Lower leg skin (tissue), 4 donors: ENCODE measurements around the gene CA10. TPM values are rescaled to one million over a fixed set of nuclear protein-coding genes. Genes with fewer than 3 reads are reported as not detected.

Experiments
- DNase-seq, 2 donors: peaks; one replicate each; pipeline ENCODE4 v3.0.0-alpha.2; 2019; ENCODE audit warnings: low spot score in 2 of 2
- H3K4me3 ChIP-seq: fragments of 200-600 bp; sonication (generic); 2 replicates; pipeline ENCODE4 v1.5.1; 2017; ENCODE audit warnings: mild to moderate bottlenecking, low read depth; ENCODE audit not compliant: poor library complexity, severe bottlenecking
- POLR2A ChIP-seq, 2 donors: fragments of 450-650 bp; IDR thresholded peaks; one replicate each; pipeline ENCODE4 v1.6.1; 2016 to 2017; ENCODE audit warnings: antibody characterized with exemption in 2 of 2, mild to moderate bottlenecking in 1 of 2, moderate library complexity in 1 of 2
- WGBS, 2 donors: methylation state at CpG; one replicate each; pipeline ENCODE4 v1.1.5; 2018; 5-methylcytosine and 5-hydroxymethylcytosine counted together
- intact Hi-C: fragments of 100-400 bp; cut with DNase I; formaldehyde crosslinking; loops from one replicate; pipeline ENCODE4 v1.15.0; 2023; ENCODE audit warnings: low total_unique reads
- total RNA-seq, 4 donors: library from RNA; depleted of rRNA; stranded (reverse); fragments of >200 nt; gene quantifications; one replicate each; pipeline ENCODE4 v1.1.0, GENCODE V29; 2016
- TF ChIP-seq, protein P1 (sequence below), 3 donors: fragments of 450-650 bp; IDR thresholded peaks; one replicate each; pipeline ENCODE4 v1.5.1; 2016; ENCODE audit warnings: antibody characterized with exemption in 3 of 3, mild to moderate bottlenecking in 3 of 3, moderate library complexity in 2 of 3

Gene CA10
- total RNA-seq, 4 donors from 2014 or later: not detected

DNA sequence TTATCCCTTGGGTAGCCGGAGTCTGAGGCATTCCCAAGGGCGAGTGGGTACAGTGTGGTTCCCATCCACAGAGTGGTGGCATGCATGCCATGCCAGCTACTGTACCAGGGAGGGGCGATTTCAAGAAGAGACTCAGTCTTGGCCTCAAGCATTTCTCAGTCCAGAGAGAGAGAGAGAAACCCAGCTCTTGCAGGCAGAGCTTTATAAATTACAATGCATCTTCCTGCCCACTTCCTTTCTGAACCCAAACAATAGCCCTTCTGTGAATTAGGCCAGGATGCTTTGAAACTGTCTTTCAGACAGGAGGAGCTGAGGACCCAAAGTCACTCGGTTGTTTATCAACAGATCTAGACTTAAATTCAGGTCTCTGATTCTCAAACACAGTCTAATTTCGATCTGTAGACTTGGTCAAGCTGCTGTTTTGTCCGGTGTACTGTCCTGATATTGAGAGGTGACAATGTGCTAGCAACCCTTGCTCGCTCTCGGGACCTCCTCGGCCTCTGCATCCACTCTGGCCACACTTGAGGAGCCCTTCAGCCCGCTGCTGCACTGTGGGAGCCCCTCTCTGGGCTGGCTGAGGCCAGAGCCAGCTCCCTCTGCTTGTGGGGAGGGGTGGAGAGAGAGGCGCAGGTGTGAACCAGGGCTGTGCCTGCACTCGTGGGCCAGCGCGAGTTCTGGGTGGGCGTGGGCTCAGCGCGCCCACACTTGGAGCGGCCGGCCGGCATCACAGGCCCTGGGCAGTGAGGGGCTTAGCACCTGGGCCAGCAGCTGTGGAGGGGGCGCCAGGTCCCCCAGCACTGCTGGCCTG is 490.2 kb downstream of the CA10 start:
- no peak for TF ChIP-seq POLR2A (IDR thresholded peaks at IDR 0.05)
- TF ChIP-seq, protein P1, sequence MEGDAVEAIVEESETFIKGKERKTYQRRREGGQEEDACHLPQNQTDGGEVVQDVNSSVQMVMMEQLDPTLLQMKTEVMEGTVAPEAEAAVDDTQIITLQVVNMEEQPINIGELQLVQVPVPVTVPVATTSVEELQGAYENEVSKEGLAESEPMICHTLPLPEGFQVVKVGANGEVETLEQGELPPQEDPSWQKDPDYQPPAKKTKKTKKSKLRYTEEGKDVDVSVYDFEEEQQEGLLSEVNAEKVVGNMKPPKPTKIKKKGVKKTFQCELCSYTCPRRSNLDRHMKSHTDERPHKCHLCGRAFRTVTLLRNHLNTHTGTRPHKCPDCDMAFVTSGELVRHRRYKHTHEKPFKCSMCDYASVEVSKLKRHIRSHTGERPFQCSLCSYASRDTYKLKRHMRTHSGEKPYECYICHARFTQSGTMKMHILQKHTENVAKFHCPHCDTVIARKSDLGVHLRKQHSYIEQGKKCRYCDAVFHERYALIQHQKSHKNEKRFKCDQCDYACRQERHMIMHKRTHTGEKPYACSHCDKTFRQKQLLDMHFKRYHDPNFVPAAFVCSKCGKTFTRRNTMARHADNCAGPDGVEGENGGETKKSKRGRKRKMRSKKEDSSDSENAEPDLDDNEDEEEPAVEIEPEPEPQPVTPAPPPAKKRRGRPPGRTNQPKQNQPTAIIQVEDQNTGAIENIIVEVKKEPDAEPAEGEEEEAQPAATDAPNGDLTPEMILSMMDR (IDR thresholded peaks at IDR 0.05): no peak
- intact Hi-C loops: no loop called here
- no peak for DNase-seq
- no peak overlapping the region for H3K4me3 ChIP-seq
- 82 to 84% methylated on average over 11 to 21 of the region's 21 CpGs for WGBS, 2 donors

DNA sequence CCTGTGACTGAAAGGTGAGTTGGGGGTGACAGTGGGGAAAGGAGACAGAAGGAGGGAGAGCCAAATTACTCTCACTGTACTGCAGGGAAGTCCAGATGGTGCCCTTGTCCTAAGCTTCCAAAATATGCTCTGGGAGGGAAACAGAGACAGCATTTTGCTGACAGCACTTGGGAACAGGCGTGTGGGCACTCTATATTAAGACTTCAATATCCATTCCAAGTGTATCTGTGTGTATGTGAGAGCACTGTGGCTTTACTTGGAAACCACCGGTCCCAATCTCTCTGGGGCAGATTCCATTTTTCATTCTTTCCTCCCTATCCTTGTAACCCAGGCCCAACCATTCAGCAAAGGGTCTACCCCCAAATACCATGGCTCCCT is 490.8 kb downstream of the CA10 start:
- intact Hi-C loops: no loop called here
- no peak for DNase-seq
- TF ChIP-seq, protein P1 (IDR thresholded peaks at IDR 0.05): no peak
- TF ChIP-seq POLR2A (IDR thresholded peaks at IDR 0.05): no peak
- 68% methylated on average over 2 of the region's 2 CpGs for WGBS, 2 donors
- no peak overlapping the region for H3K4me3 ChIP-seq

DNA sequence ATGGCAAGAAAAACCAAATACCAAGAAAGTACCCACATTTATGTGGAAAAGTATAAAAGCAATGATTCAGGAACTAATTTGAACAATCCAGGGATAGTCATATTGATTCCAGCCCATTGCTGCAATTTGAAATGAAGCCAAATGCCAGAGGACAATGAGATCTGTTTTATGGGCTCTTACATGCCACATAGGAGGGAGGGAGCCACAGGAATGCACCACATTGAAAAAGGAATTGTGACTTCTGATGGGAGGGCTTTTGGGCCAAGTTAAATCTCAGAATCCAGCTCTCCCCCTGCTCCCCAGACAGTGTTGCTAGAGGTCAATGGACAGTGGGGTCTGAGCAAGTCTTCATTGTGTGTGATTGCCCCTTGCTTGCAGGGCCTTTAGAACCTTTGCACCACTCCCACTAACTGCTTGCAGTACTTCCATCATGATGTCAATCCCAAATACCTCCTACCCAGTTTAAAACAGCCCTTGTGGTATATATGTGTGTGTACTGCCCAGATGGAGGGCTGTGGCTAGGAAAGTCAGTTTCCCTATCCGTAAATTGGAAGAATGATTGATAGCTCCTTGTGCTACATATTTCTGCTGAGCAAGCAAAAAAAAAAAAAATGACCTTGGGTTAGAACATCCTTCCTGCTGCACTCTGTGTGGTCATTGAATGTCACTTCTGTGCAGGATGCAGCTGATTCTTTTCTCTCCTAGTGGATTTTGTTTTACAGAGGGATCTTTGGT is 491.4 kb downstream of the CA10 start:
- intact Hi-C loops: no loop called here
- DNase-seq: no peak
- 55 to 60% methylated on average over 1 of the region's 1 CpG for WGBS, 2 donors

DNA sequence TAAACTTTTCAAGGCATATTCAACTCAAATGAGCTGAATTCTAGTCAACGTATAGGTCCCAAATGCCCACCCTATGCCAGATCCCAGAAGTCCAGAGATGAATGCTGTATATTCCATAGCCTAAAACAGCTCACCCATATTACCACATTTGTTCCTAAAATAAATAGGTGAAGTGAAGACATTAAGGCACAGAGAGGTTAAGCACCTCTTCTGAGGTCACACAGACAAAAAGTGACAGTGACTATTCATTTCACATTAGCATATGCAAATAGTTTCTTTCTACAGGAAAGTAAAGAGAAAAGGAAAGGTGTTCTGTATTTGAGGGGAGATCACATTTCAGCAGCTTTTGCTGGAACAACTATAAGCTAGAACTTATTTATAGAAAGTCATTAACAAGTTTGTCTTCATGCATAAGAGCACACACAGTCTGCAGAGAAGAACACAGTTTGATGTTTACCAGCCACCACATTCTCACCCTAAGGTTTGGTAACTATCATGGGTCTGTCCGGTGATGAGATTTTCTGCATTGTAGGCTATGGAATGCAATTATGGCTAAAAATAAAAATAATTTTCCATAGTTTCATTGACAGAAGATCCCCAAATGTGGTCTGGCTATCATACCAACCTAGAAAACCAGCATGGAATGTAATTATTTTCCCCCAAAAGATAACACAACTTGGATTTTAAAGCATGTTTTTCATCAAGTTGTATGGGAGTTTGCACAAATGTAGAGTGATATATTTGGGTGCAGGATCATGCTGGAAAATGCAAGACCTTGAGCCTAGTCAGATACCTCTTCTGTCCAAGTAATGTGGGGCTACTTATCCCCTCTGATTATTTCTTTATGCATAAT is 496.1 kb downstream of the CA10 start:
- intact Hi-C loops: no loop called here
- 76 to 85% methylated on average over 2 of the region's 2 CpGs for WGBS, 2 donors
- no peak overlapping the region for H3K4me3 ChIP-seq
- TF ChIP-seq, protein P1 (IDR thresholded peaks at IDR 0.05): no peak
- TF ChIP-seq POLR2A (IDR thresholded peaks at IDR 0.05): no peak
- no peak for DNase-seq

More for the DNA sequence above, 491.4 kb downstream of the CA10 start:
- TF ChIP-seq, protein P1 (IDR thresholded peaks at IDR 0.05): no peak
- TF ChIP-seq POLR2A (IDR thresholded peaks at IDR 0.05): no peak
- H3K4me3 ChIP-seq: no peak overlapping the region

DNA sequence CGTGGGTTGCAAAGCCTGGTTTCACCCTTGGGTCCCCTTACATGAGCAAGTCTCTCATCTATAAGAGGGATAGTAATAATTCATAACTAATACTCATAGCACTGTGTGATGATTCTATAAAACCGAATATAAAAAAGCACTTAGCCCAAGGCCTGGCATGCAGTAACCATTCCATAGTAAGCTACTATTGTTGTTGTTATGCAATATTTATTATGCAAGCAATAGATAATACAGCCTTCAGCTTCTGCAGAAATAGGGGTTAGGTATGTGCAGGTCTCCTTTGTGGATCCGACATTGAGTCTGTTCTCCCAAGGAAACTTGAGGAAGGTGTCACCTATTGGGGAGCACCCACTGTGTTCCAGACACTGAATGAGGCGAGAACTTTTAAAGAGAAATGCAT is 497.1 kb downstream of the CA10 start:
- TF ChIP-seq, protein P1 (IDR thresholded peaks at IDR 0.05): no peak
- TF ChIP-seq POLR2A (IDR thresholded peaks at IDR 0.05): no peak
- H3K4me3 ChIP-seq: no peak overlapping the region
- intact Hi-C loops: no loop called here
- no peak for DNase-seq
- 46 to 77% methylated on average over 4 of the region's 4 CpGs for WGBS, 2 donors
